ENCODE data around the gene KRTAP10-10. TPM values are rescaled to one million over a fixed set of nuclear protein-coding genes. Genes with fewer than 3 reads are reported as not detected.

Gene KRTAP10-10
- total RNA-seq, 1 donor from 2014 or later, result not detected

DNA sequence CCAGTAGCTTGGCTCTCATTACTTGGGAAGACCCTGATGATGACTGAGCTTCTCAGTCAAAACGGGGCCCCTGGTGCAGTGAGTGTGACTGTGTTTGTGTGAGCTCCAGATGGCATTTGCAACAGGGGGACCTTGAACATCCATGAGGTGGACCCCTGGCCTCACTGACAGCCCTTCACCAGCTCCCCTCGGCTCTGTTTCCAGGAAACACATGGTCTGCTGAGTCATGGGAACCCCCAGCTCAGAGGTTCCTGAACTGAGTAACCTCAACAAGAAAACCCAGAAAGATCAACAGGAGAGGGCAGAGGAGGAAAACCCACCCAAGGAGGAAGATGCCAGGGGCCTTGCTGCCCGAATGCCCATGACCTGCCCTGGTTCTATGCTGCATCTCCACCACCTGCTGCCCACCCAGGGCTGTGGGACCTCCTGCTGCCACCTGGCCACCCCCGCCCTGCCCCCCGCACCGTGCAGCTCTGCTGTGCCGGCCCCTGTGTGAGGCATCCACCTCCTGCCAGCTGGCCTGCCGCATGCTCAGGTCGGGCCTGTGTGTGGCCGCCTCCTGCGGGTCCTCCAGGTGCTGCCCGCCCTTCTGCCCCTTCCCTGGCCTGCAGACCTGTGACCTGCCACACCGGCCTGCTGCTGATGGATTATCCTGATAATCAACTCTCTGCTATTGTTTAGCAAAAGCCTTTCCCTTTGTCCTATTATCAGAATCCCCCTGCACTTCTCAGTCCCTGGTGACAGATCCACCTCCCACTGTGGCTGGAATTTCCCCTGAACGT is 49.0 kb downstream of the KRTAP10-10 start:
- ATAC-seq (ENCODE audit: low read depth) (no peak), DNase-seq (no peak)
- no peaks in the 10 kb centered on the region for H3K36me3 Mint-ChIP-seq (ENCODE audit: low read depth)
- CTCF ChIA-PET, result no interaction called here
- TF ChIP-seq, protein P1, sequence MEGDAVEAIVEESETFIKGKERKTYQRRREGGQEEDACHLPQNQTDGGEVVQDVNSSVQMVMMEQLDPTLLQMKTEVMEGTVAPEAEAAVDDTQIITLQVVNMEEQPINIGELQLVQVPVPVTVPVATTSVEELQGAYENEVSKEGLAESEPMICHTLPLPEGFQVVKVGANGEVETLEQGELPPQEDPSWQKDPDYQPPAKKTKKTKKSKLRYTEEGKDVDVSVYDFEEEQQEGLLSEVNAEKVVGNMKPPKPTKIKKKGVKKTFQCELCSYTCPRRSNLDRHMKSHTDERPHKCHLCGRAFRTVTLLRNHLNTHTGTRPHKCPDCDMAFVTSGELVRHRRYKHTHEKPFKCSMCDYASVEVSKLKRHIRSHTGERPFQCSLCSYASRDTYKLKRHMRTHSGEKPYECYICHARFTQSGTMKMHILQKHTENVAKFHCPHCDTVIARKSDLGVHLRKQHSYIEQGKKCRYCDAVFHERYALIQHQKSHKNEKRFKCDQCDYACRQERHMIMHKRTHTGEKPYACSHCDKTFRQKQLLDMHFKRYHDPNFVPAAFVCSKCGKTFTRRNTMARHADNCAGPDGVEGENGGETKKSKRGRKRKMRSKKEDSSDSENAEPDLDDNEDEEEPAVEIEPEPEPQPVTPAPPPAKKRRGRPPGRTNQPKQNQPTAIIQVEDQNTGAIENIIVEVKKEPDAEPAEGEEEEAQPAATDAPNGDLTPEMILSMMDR (IDR thresholded peaks at IDR 0.05), result no peak
- no peak overlapping the region for H3K27ac Mint-ChIP-seq
- H3K4me1 Mint-ChIP-seq, result no peaks in the 10 kb centered on the region
- H3K27me3 Mint-ChIP-seq, result peaks cover 34% of the 10 kb centered on the region
- intact Hi-C loops (cut with micrococcal nuclease), result no loop called here
- POLR2A ChIA-PET, result no interaction called here
- no peaks in the 10 kb centered on the region for H3K9me3 Mint-ChIP-seq
- no peak overlapping the region for H3K4me3 Mint-ChIP-seq

DNA sequence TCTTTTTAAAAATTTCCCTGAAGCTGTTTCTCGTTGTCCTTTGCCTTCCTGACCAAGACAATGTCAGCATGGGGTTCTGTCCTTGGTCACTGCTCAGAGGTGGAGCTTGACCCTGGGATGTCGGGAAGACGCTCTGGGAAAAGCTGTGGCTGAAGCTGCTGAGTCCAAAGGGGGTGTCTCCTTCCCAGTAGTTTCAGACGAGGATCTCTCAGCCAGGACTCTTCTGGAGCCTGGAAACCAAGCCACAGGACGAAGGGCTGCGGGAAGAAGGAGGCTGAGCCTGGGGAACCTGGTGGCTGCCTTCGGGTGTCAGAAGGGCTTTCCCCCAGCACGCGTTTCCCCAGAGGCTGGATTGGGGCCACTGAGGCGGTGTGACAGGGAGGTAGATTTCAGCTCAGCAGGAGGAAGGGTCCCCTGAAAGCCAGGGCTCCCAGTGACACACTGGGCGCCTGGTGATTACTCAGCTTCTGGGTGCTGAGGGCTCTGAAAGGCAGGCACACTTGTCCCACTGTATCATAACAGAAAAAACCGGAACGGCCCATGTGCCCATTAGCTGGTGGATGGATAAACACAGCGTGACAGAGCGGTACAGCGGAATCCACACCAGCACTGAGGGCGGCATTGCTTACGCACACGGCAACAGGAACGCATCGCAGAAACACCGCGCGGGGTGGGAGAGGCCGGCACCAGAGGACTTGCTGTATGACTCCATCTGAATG is 49.8 kb downstream of the KRTAP10-10 start:
- Mint-ChIP-seq H3K9me3 (no peaks in the 10 kb centered on the region), H3K27ac (no peak overlapping the region), H3K27me3 (peaks cover 32% of the 10 kb centered on the region), H3K4me1 (no peaks in the 10 kb centered on the region), H3K4me3 (no peak overlapping the region), H3K36me3 (ENCODE audit: low read depth) (no peaks in the 10 kb centered on the region)
- TF ChIP-seq, protein P1 (IDR thresholded peaks at IDR 0.05), result no peak
- ChIA-PET CTCF (no interaction called here), POLR2A (no interaction called here)
- DNase-seq (no peak), ATAC-seq (ENCODE audit: low read depth) (no peak)
- intact Hi-C loops (cut with micrococcal nuclease), result no loop called here

DNA sequence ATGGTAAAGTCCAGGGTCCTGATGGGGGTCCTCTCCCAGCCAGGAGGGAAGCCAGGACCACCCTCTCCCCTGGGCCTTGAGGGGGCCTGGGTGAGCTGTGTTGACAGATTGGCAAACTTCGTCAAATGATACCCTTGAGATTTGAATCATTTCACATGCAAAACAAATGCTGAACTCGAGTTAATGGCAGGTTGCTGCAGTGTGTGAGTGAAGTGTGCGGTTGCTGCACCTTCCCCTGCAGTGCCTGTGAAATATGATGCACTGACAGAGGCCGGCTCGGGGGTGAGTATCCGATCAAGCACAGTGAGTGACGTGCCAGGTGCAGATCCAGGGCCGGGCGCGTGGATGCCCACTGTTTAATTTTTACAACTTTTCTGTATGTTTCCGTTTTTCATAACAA is 50.5 kb downstream of the KRTAP10-10 start:
- TF ChIP-seq, protein P1 (IDR thresholded peaks at IDR 0.05), result no peak
- CTCF ChIA-PET, result no interaction called here
- no peak overlapping the region for H3K27ac Mint-ChIP-seq
- intact Hi-C loops (cut with micrococcal nuclease), result no loop called here
- no peaks in the 10 kb centered on the region for H3K4me1 Mint-ChIP-seq
- DNase-seq, result no peak
- no peaks in the 10 kb centered on the region for H3K36me3 Mint-ChIP-seq (ENCODE audit: low read depth)
- no peak for ATAC-seq (ENCODE audit: low read depth)
- POLR2A ChIA-PET, result no interaction called here
- H3K4me3 Mint-ChIP-seq, result no peak overlapping the region
- H3K9me3 Mint-ChIP-seq, result peaks cover 7% of the 10 kb centered on the region
- H3K27me3 Mint-ChIP-seq, result peaks cover 26% of the 10 kb centered on the region

Other genes starting within 250 kb of the KRTAP10-10 start
- 0.91 and 1.00 TPM in 2 replicates for gene LRRC3, start 181.8 kb upstream of the KRTAP10-10 start, total RNA-seq
- not detected in 2 replicates for gene KRTAP10-1, start 97.2 kb upstream of the KRTAP10-10 start, total RNA-seq
- not detected in 2 replicates for gene KRTAP10-2, start 85.9 kb upstream of the KRTAP10-10 start, total RNA-seq
- gene KRTAP10-3, start 78.6 kb upstream of the KRTAP10-10 start, total RNA-seq, result not detected in 2 replicates
- gene KRTAP10-4, start 63.6 kb upstream of the KRTAP10-10 start, total RNA-seq, result not detected in 2 replicates
- not detected in 2 replicates for gene KRTAP10-5, start 56.8 kb upstream of the KRTAP10-10 start, total RNA-seq
- not detected in 2 replicates for gene KRTAP10-6, start 44.9 kb upstream of the KRTAP10-10 start, total RNA-seq
- not detected in 2 replicates for gene KRTAP10-7, start 36.8 kb upstream of the KRTAP10-10 start, total RNA-seq
- gene KRTAP10-8, start 25.3 kb upstream of the KRTAP10-10 start, total RNA-seq, result not detected in 2 replicates
- not detected in 2 replicates for gene KRTAP10-9, start 10.3 kb upstream of the KRTAP10-10 start, total RNA-seq
- gene KRTAP10-11, start 9.1 kb downstream of the KRTAP10-10 start, total RNA-seq, result not detected in 2 replicates
- gene KRTAP12-4, start 17.3 kb downstream of the KRTAP10-10 start, total RNA-seq, result not detected in 2 replicates
- gene KRTAP12-3, start 20.6 kb downstream of the KRTAP10-10 start, total RNA-seq, result not detected in 2 replicates
- not detected in 2 replicates for gene KRTAP12-2, start 29.6 kb downstream of the KRTAP10-10 start, total RNA-seq
- gene KRTAP12-1, start 44.8 kb downstream of the KRTAP10-10 start, total RNA-seq, result not detected in 2 replicates
- not detected in 2 replicates for gene KRTAP10-12, start 59.8 kb downstream of the KRTAP10-10 start, total RNA-seq
- not detected in 2 replicates for gene TSPEAR, start 74.2 kb downstream of the KRTAP10-10 start, total RNA-seq
- 102 and 108 TPM in 2 replicates for gene UBE2G2, start 164.5 kb downstream of the KRTAP10-10 start, total RNA-seq
- 63.2 and 66.0 TPM in 2 replicates for gene SUMO3, start 180.7 kb downstream of the KRTAP10-10 start, total RNA-seq
- gene PTTG1IP, start 236.3 kb downstream of the KRTAP10-10 start, total RNA-seq, result 35.3 and 36.6 TPM in 2 replicates

Data from activated B cell treated with CpG ODN at 0.5 μM for 24 hours (primary cell).